ENCODE data around the gene PLOD1. TPM values are rescaled to one million over a fixed set of nuclear protein-coding genes. Genes with fewer than 3 reads are reported as not detected.

Gene PLOD1
- total RNA-seq, 2 donors from 2014 or later: 71.5 to 81.8 TPM

DNA sequence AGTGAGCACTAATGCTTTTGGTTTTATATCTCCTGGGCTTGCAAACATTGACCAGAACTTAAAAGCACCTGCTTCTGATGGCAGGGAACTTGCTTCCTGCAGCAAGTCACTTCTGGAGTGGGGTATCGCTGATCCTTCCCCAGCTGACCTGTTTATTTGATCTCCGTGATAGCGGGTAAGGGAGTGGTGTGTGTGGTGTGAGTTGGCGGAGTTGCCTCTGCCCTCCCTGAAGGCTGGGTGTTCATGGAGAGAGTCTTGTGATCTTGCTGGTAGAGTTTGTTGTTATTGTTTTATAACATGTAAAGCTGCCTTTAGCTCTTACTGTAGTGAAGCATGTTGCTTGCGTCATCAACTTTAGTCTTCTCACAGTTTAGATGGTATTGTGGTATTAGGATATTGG lies 49.6 kb downstream of the PLOD1 start:
- 92 to 94% methylated on average over 4 to 5 of the region's 5 CpGs for WGBS, 2 experiments (ENCODE audit: insufficient coverage in 1 of 2, insufficient read length in 1 of 2)
- TF ChIP-seq, protein P1, sequence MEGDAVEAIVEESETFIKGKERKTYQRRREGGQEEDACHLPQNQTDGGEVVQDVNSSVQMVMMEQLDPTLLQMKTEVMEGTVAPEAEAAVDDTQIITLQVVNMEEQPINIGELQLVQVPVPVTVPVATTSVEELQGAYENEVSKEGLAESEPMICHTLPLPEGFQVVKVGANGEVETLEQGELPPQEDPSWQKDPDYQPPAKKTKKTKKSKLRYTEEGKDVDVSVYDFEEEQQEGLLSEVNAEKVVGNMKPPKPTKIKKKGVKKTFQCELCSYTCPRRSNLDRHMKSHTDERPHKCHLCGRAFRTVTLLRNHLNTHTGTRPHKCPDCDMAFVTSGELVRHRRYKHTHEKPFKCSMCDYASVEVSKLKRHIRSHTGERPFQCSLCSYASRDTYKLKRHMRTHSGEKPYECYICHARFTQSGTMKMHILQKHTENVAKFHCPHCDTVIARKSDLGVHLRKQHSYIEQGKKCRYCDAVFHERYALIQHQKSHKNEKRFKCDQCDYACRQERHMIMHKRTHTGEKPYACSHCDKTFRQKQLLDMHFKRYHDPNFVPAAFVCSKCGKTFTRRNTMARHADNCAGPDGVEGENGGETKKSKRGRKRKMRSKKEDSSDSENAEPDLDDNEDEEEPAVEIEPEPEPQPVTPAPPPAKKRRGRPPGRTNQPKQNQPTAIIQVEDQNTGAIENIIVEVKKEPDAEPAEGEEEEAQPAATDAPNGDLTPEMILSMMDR (conservative IDR thresholded peaks at IDR 0.05): no peak
- no peak for DNase-seq
- Histone ChIP-seq H3K27me3 (ENCODE audit: control insufficient read depth, insufficient read depth, low read length, poor library complexity, severe bottlenecking) (no peaks in the 10 kb centered on the region), H3K9ac (ENCODE audit: extremely low read depth, low read length, poor library complexity, severe bottlenecking) (no peak overlapping the region), H3K4me3 (ENCODE audit: low read length) (no peak overlapping the region), H3K4me1 (ENCODE audit: control insufficient read depth, insufficient read depth, low read length) (no peaks in the 10 kb centered on the region), H3K9me3 (ENCODE audit: control insufficient read depth, low read length) (no peaks in the 10 kb centered on the region), H3K36me3 (ENCODE audit: control insufficient read depth, insufficient read depth, low read length) (peaks cover 48% of the 10 kb centered on the region), H3K27ac (ENCODE audit: low read depth, low read length) (no peak overlapping the region)
- H3K9me3 Mint-ChIP-seq: no peaks in the 10 kb centered on the region
- H3K27me3 Mint-ChIP-seq (ENCODE audit: insufficient read depth): no peaks in the 10 kb centered on the region
- peaks cover 45% of the 10 kb centered on the region for H3K36me3 Mint-ChIP-seq (ENCODE audit: low read depth)
- H3K4me3 Mint-ChIP-seq: no peak overlapping the region
- peaks cover 16% of the 10 kb centered on the region for H3K4me1 Mint-ChIP-seq
- H3K27ac Mint-ChIP-seq: peak overlapping the region; percentile 24

DNA sequence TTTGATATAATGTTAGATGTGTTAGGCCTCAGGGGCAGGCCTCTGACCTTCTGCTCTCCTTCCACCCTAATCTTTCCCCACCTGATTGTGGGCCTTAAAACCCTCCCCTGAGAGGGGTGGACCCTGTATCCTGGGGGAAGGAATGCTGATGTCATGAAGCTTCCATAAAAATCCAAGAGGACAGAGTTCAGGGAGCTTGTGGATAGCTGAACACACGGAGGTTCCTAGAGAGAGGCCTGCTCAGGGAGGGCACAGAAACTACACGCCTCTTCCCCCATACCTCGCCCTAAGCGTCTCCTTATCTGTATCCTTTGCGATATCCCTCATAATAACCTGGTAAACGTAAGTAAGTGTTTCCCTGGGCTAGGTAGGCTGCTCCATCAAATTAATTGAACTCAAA lies 50.1 kb downstream of the PLOD1 start:
- H3K36me3 Mint-ChIP-seq (ENCODE audit: low read depth): peaks cover 49% of the 10 kb centered on the region
- no peaks in the 10 kb centered on the region for H3K9me3 ChIP-seq (ENCODE audit: control insufficient read depth, low read length)
- H3K4me3 Mint-ChIP-seq: no peak overlapping the region
- peaks cover 12% of the 10 kb centered on the region for H3K4me1 Mint-ChIP-seq
- H3K27ac Mint-ChIP-seq: no peak overlapping the region
- no peaks in the 10 kb centered on the region for H3K4me1 ChIP-seq (ENCODE audit: control insufficient read depth, insufficient read depth, low read length)
- no peak overlapping the region for H3K9ac ChIP-seq (ENCODE audit: extremely low read depth, low read length, poor library complexity, severe bottlenecking)
- H3K36me3 ChIP-seq (ENCODE audit: control insufficient read depth, insufficient read depth, low read length): peaks cover 52% of the 10 kb centered on the region
- H3K9me3 Mint-ChIP-seq: no peaks in the 10 kb centered on the region
- no peaks in the 10 kb centered on the region for H3K27me3 Mint-ChIP-seq (ENCODE audit: insufficient read depth)
- DNase-seq: no peak
- no peak overlapping the region for H3K4me3 ChIP-seq (ENCODE audit: low read length)
- WGBS, 2 experiments (ENCODE audit: insufficient coverage in 1 of 2, insufficient read length in 1 of 2): 89 to 94% methylated on average over 1 to 6 of the region's 6 CpGs
- TF ChIP-seq, protein P1 (conservative IDR thresholded peaks at IDR 0.05): no peak
- H3K27ac ChIP-seq (ENCODE audit: low read depth, low read length): no peak overlapping the region
- no peaks in the 10 kb centered on the region for H3K27me3 ChIP-seq (ENCODE audit: control insufficient read depth, insufficient read depth, low read length, poor library complexity, severe bottlenecking)

DNA sequence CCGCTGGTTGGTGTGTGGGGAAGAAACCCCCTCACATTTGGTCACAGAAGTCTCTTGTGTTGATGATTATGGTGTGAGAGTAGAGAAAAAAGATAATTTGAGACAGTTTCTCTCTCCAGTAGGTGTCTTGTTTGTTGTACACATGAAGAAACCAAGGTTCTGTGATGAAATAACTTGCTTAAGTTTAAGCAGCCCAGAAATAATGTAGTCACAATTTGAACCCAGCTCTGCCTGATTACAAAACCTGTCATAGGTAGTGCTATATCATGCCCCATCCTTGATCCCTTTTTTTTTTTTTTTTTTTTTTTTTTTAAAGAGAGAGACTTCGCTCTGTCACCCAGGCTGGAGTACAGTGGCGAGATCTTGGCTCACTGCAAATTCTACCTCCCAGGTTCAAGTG lies 50.7 kb downstream of the PLOD1 start:
- no peaks in the 10 kb centered on the region for H3K9me3 Mint-ChIP-seq
- H3K9me3 ChIP-seq (ENCODE audit: control insufficient read depth, low read length): no peaks in the 10 kb centered on the region
- H3K27ac Mint-ChIP-seq: no peak overlapping the region
- peaks cover 9% of the 10 kb centered on the region for H3K4me1 Mint-ChIP-seq
- H3K9ac ChIP-seq (ENCODE audit: extremely low read depth, low read length, poor library complexity, severe bottlenecking): no peak overlapping the region
- no peak overlapping the region for H3K4me3 Mint-ChIP-seq
- H3K36me3 Mint-ChIP-seq (ENCODE audit: low read depth): peaks cover 55% of the 10 kb centered on the region
- H3K27me3 Mint-ChIP-seq (ENCODE audit: insufficient read depth): no peaks in the 10 kb centered on the region
- 98 to 100% methylated on average over 1 to 3 of the region's 3 CpGs for WGBS, 2 experiments (ENCODE audit: insufficient coverage in 1 of 2, insufficient read length in 1 of 2)
- H3K4me3 ChIP-seq (ENCODE audit: low read length): no peak overlapping the region
- H3K27me3 ChIP-seq (ENCODE audit: control insufficient read depth, insufficient read depth, low read length, poor library complexity, severe bottlenecking): no peaks in the 10 kb centered on the region
- TF ChIP-seq, protein P1 (conservative IDR thresholded peaks at IDR 0.05): no peak
- H3K27ac ChIP-seq (ENCODE audit: low read depth, low read length): no peak overlapping the region
- H3K36me3 ChIP-seq (ENCODE audit: control insufficient read depth, insufficient read depth, low read length): peaks cover 58% of the 10 kb centered on the region
- DNase-seq: no peak
- no peaks in the 10 kb centered on the region for H3K4me1 ChIP-seq (ENCODE audit: control insufficient read depth, insufficient read depth, low read length)

All from endodermal cell (in vitro differentiated cells).